Central memory CD4-positive, alpha-beta T cell (primary cell): ENCODE results near the gene FRMPD2.
A peak's percentile ranks its signal among the peaks of the same experiment; 100 is the strongest.

Experiments used
- DNase-seq: peaks from one replicate; pipeline ENCODE4 v3.0.0; 2022
- total RNA-seq, 3 experiments: gene quantifications; one replicate each; lab custom pipeline; 2026; lab: John Stamatoyannopoulos, UW

FRMPD2 gene
- 0 reads per million in 3 experiments for total RNA-seq

- DNase-seq, result no peak
Measured at GRCh38 chr10:48274636-48275035, at the start of gene FRMPD2. FRMPD2 (minus strand) TSS chr10:48274696; CDS start chr10:48274567, 129 bp downstream.

- DNase-seq, result no peak
Measured at GRCh38 chr10:48322017-48322416, 47.5 kb upstream of the FRMPD2 start.

- no peak for DNase-seq
Measured at GRCh38 chr10:48317321-48317990, 43.0 kb upstream of the FRMPD2 start.

GRCh38 chr10:48316236-48316635 is 41.7 kb upstream of the FRMPD2 start:
- no peak for DNase-seq

GRCh38 chr10:48314107-48314506 is 39.6 kb upstream of the FRMPD2 start:
- DNase-seq, result no peak

GRCh38 chr10:48309711-48310226 is 35.3 kb upstream of the FRMPD2 start:
- DNase-seq, result no peak

GRCh38 chr10:48307711-48308018 is 33.2 kb upstream of the FRMPD2 start:
- no peak for DNase-seq

GRCh38 chr10:48306870-48307710 is 32.6 kb upstream of the FRMPD2 start:
- no peak for DNase-seq

GRCh38 chr10:48306265-48306869 is 31.9 kb upstream of the FRMPD2 start, which contains the start of gene MAPK8:
MAPK8 (plus strand) TSS chr10:48306677; CDS start chr10:48401661, 94,984 bp downstream.
- DNase-seq, result peak; percentile 91

- no peak for DNase-seq
Measured at GRCh38 chr10:48305905-48306264, 31.4 kb upstream of the FRMPD2 start.

- DNase-seq, result no peak
Measured at GRCh38 chr10:48302515-48303476, 28.3 kb upstream of the FRMPD2 start.

GRCh38 chr10:48300556-48300955 is 26.1 kb upstream of the FRMPD2 start:
- DNase-seq, result no peak

GRCh38 chr10:48299692-48300091 is 25.2 kb upstream of the FRMPD2 start:
- DNase-seq, result no peak

GRCh38 chr10:48299066-48299465 is 24.6 kb upstream of the FRMPD2 start:
- DNase-seq, result no peak

- no peak for DNase-seq
Measured at GRCh38 chr10:48296576-48297098, 22.1 kb upstream of the FRMPD2 start.

GRCh38 chr10:48294431-48294830 is 19.9 kb upstream of the FRMPD2 start:
- no peak for DNase-seq

- no peak for DNase-seq
Measured at GRCh38 chr10:48292616-48293015, 18.1 kb upstream of the FRMPD2 start.

- no peak for DNase-seq
Measured at GRCh38 chr10:48291190-48291589, 16.7 kb upstream of the FRMPD2 start.

GRCh38 chr10:48290286-48290685 is 15.8 kb upstream of the FRMPD2 start:
- DNase-seq, result no peak

- DNase-seq, result peak; percentile 16
Measured at GRCh38 chr10:48289501-48290238, 15.2 kb upstream of the FRMPD2 start.

- DNase-seq, result no peak
Measured at GRCh38 chr10:48288661-48289060, 14.2 kb upstream of the FRMPD2 start.
